ENCODE results near the gene LBX2.

DNA sequence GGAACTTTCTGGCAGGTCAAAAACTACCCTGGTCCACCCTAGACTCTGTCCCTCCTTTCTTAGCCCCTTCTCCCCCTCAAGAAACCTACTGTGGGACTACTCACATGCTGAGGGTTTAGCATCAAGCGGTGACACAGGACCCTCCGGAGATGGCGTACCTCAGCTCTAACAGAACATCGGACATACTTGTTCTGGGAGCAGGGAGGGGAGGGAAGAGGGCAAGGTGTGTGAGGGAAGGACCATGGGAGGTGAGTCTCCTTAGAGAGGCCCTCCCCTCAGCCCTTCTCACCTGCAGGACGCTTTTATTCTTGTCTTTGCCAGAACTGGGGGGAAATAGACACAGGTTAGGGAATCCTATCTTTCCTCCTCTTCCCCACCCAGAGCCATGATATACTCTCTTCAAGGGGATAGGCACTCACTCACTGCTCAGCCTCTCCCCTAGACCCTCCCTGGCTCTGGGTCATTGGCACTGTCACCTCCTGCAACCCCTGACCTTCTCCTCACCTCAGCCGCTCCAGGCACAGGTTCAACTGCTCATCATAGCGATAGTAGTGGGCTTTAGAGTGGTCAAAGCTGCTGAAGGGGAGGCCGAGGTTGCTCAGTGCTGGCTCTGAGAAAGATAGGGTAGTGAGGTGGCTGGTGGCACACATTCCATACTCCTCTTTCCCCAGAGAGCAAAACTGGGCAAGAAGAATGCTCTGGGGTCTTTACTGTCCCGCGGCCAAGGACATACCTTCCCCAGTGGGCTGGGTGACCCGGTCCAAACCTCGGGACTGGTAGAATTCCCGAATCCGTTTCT lies 6.2 kb upstream of the LBX2 start:
- TF ChIP-seq POLR2AphosphoS5 (IDR thresholded peaks at IDR 0.05; ENCODE audit: low read depth, low read length): no peak
- TF ChIP-seq, protein P1, sequence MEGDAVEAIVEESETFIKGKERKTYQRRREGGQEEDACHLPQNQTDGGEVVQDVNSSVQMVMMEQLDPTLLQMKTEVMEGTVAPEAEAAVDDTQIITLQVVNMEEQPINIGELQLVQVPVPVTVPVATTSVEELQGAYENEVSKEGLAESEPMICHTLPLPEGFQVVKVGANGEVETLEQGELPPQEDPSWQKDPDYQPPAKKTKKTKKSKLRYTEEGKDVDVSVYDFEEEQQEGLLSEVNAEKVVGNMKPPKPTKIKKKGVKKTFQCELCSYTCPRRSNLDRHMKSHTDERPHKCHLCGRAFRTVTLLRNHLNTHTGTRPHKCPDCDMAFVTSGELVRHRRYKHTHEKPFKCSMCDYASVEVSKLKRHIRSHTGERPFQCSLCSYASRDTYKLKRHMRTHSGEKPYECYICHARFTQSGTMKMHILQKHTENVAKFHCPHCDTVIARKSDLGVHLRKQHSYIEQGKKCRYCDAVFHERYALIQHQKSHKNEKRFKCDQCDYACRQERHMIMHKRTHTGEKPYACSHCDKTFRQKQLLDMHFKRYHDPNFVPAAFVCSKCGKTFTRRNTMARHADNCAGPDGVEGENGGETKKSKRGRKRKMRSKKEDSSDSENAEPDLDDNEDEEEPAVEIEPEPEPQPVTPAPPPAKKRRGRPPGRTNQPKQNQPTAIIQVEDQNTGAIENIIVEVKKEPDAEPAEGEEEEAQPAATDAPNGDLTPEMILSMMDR (IDR thresholded peaks at IDR 0.05): no peak
- TF ChIP-seq SIN3A (IDR thresholded peaks at IDR 0.05; ENCODE audit: borderline replicate concordance, insufficient read depth, low read depth, low read length): no peak

Measured in Panc1 (cell line).